GM18498 (cell line): Measurements from ENCODE around the gene FCER1G.

ENCODE experiments used
- ATAC-seq: cut with Tn5 transposase; IDR thresholded peaks from one replicate; pipeline ENCODE4 v1.9.1; 2021; ENCODE audit warnings: mild to moderate bottlenecking, moderate library complexity; ENCODE audit not compliant: unreplicated experiment

FCER1G gene

DNA sequence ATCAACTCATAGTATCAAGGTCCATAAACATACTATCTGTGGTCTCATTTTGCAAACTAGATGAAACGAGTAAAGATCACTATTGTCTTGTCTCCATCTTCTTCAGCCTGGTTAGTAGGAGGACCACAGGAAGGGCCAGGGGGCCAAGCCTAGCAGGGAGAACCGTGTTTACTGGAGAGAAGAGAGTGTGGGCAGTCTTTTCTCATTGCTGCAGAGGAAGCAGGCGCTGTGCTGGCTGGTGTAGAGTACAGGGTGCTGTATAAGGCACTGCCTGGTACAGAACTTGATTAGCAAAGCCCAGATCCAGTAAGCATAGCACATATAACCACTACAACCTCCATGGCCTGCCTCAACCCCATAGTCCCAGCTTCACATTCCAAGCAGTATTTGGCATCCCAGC, 27.8 kb upstream of the FCER1G start:
- no peak for ATAC-seq

- no peak for ATAC-seq
These were observed 26.7 kb upstream of the FCER1G start for GRCh38 chr1:161188381-161188780.

DNA sequence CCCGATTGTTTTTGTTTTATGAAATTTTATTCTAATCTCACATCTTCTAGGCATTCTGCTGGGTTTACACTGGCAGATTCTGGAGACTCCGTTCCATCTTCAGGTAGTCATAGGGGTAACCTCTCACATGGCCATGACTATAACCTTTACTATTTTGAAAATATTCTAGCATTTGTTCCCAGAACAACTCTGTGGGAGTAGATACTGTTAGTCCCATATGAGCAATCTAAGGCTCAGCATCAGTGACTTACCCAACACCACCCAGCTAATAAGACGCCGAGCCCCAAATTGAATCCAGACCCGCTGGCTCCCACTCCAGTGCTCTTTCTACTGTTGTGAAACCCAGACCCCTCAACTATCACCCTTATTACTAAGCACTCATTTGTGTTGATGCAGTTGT, 26.1 kb upstream of the FCER1G start:
- ATAC-seq: no peak

GRCh38 chr1:161190962-161191521, 24.1 kb upstream of the FCER1G start:
- ATAC-seq: no peak

- no peak for ATAC-seq
These were observed 23.1 kb upstream of the FCER1G start for GRCh38 chr1:161191971-161192370.

DNA sequence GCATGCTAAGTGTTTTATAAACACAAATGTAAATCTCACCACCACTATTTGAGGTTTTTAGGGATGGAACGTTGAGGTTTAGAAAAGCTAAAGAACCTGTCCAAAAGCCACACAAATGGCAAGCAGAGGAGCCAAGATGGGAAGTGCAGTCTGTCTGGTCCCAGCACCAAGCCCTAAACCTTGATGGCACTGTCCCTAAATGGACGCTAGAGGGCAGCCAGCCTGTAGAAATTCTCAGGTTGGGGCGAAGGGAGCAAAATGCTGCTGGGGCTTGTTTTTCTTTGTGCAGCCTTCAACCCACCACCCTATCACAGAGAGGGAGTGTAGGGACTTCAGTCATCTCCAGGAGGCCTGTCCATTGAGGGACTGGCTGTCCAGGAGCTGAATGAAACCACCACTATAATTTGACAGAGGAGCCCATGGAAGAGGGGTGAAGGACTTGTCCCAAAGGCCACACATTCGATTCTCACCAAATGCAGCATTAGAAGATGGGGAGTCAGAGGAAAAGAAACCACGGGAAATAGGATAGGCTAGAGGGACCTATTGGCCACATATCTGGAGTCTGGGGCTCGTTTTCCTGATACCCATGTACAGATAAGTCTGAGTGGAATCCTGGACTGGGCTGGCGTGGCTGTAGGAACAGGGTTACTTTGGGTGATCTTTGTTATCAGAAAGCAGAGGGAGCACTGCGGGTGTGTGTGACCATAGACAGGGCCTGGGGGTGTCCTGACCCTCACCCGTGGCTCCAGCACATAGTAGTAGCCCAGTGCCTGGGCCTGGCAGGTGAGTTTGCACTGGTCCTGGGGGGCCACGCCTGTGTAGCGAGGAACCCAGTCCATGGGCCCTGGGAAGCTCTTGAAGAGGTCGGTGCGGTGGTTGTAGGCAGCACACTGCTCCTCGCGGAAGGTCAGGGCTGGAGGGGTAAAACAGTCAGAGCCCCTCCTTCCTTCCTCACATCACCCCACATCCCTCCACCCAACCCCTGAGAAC, 22.3 kb upstream of the FCER1G start:
- peak; percentile 76 for ATAC-seq

- no peak for ATAC-seq
These were observed 21.4 kb upstream of the FCER1G start for GRCh38 chr1:161193561-161194235.

DNA sequence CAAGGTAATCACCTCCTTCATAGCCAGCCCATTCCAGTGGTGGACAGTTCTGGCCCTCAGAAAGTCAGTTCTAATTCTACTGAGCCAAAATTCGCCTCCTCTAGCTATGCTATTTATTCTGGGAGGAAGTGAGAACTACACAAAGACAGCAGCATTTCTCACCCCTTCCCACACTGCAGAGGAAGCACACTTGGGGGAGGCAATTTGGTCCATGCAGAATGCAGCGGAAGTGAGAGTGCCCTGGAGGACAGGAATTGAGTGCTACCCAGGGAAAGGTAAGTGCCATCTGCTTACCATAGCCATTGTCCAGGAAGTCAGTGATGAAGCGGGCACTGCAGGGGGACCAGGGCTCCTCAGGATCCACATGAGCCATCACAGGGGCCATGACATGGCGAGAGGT, 19.9 kb upstream of the FCER1G start:
- ATAC-seq: peak; percentile 52

- ATAC-seq: no peak
These were observed 19.0 kb upstream of the FCER1G start for GRCh38 chr1:161196111-161196510.

DNA sequence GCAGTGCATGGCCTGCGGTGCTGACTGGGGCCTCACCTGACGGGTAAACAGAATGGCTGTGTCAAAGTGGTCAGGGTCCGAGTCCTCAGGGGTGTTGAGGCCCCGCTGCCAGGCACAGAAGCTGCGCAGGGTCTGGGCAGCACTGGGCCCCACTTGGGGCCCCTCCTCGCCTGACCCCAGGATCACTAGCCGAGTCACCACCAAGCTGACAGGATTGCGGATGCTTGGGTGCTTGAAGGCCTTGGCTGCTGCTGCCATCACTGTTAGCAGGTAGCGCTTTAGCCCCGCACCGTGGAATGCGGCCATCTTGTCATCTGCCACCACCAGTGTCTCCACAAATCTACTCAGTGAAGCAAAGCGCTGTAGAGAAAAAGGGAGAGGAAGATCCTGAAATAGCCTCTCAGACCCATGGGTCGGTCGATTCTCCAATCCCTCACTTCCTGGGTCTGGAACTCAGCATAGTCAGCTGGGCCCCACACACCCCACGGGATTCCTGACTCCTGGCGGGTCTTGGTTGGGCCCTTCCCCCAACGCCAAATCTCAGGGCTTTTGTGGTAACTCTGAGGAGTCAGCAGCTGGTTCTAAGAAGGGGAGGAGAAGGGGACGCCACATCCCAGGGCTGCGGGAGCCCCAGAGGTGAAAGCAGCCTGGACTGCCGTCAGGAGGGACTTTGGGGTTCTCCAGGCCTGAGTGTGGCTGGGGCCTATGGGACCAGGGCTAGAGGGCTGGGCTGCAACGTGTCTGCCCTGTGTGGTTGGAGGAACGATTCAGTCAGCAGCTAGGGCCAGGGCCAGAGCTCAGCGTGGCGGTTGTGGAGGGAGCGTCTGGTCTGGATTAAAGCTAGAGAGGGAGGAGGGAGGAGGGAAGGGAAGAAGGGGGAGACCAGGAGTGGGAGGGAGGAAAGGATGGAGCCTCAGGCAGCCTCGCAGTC, 18.3 kb upstream of the FCER1G start:
- ATAC-seq: no peak

GRCh38 chr1:161197560-161198193, 17.4 kb upstream of the FCER1G start:
- ATAC-seq: no peak

GRCh38 chr1:161198194-161198896, 16.8 kb upstream of the FCER1G start:
- ATAC-seq: no peak

GRCh38 chr1:161198897-161199431, 16.1 kb upstream of the FCER1G start, which contains the start of gene ADAMTS4:
TSS of gene ADAMTS4 (minus strand) at chr1:161199054. CDS start at chr1:161198627, 427 bp downstream.
- ATAC-seq: no peak

DNA sequence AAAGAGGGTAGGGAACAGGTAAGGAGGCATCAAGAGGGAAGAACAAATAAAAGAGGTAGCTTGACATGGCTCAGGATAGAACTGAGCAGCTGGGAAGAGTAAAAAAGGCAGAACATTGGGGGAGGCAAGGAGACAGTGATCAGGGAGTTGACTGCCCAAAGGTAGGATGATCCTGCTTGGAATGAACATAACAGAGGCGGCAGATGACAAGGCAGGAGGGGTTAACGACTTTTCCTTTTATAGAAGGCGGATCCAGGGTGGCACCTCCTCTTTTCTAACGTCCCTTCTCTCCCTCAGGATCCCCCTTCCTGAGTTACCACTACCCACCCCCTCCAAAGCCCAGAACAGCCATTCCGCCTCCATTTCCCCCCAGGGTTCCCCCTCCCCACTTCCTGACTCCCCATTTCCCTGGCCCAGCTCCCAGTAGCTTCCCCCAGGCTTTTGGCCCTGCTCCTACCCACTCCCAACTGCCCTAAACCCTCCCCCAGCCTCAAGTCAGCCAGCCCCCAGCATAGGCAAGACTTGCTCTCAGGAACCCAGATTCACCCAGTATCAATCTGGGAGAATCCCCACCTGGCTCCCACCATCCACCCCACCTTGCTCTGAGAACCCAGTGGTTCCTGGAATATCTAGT, 15.5 kb upstream of the FCER1G start:
- no peak for ATAC-seq

DNA sequence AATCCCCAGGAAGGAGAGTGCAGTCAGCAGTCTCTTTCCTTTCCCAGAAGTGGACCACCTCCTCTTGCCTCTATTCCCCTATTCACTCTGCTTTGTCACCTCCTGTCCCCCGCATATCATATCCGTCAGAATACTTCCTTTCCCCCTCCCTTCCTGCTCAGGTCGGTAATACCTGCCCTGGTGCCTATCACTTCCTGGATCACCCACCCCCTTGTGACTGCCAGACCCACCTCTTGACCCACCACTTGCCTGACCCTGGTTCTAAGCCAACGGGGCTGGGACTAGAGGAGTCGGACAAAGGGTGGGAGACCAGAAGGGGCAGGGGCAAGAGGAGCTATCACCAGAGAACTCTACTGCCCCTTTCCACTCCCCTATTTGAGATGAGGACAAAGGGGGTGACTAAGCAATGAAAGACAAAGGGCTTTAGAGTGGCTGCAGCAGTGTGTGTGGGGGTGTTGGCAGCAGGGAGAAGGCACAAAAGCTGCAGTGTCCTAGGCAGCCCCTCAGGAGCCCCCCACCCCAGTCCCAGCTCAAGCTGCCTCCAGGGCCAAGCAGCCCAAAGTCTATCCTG, 14.6 kb upstream of the FCER1G start:
- ATAC-seq: no peak

GRCh38 chr1:161200992-161201835, 13.9 kb upstream of the FCER1G start:
- no peak for ATAC-seq
